DND-41 (cell line): ENCODE data around the gene LLGL2.

ENCODE experiments used
- ATAC-seq: fragments of 200-7000 bp; cut with Tn5 transposase; 3 replicates; pipeline ENCODE4 v1.9.1; 2021; ENCODE audit warnings: low read depth; ENCODE audit not compliant: insufficient read depth
- DNase-seq: peaks from one replicate; pipeline ENCODE4 v3.0.0-alpha.2; 2020
- H2AFZ ChIP-seq: 2 replicates; pipeline ENCODE4 v1.6.0; 2012; ENCODE audit warnings: low read depth, low read length
- H3K27ac ChIP-seq: 2 replicates; pipeline ENCODE4 v1.5.1; 2012; ENCODE audit warnings: low read length, inconsistent platforms
- H3K27me3 ChIP-seq: fragments of 200-600 bp; sonication (generic); 2 replicates; pipeline ENCODE4 v1.6.0; 2012; ENCODE audit warnings: low read length, mild to moderate bottlenecking, inconsistent platforms; ENCODE audit not compliant: insufficient read depth, poor library complexity
- H3K36me3 ChIP-seq: 2 replicates; pipeline ENCODE4 v1.5.1; 2012; ENCODE audit warnings: low read length, inconsistent platforms; ENCODE audit not compliant: insufficient read depth
- H3K4me1 ChIP-seq: 2 replicates; pipeline ENCODE4 v1.5.1; 2012; ENCODE audit warnings: mild to moderate bottlenecking, low read length; ENCODE audit not compliant: insufficient read depth
- H3K4me2 ChIP-seq: 2 replicates; pipeline ENCODE4 v1.6.0; 2012; ENCODE audit warnings: mild to moderate bottlenecking, moderate library complexity, low read length, inconsistent platforms; ENCODE audit not compliant: insufficient read depth
- H3K4me3 ChIP-seq, 2 experiments: fragments of 200-600 bp in 1 of 2; shearing (Covaris generic) in 1 of 2; 2 replicates each; pipeline ENCODE4 v1.5.1; 2012 to 2016; ENCODE audit warnings: inconsistent platforms in 2 of 2, low read length in 2 of 2, mild to moderate bottlenecking in 2 of 2, low read depth in 1 of 2, moderate library complexity in 1 of 2
- H3K79me2 ChIP-seq: 2 replicates; pipeline ENCODE4 v1.6.0; 2012; ENCODE audit warnings: low read length, inconsistent platforms; ENCODE audit not compliant: insufficient read depth
- H3K9ac ChIP-seq: 2 replicates; pipeline ENCODE4 v1.6.0; 2012; ENCODE audit warnings: low read depth, mild to moderate bottlenecking, inconsistent platforms, low read length, moderate library complexity
- H3K9me3 ChIP-seq: 2 replicates; pipeline ENCODE4 v1.5.1; 2012; ENCODE audit warnings: low read length, moderate library complexity, mild to moderate bottlenecking, inconsistent platforms; ENCODE audit not compliant: insufficient read depth, severe bottlenecking
- H4K20me1 ChIP-seq: 2 replicates; pipeline ENCODE4 v1.6.0; 2012; ENCODE audit warnings: low read length; ENCODE audit not compliant: insufficient read depth
- EZH2 ChIP-seq: IDR thresholded peaks from 3 replicates; pipeline ENCODE4 v1.6.1; 2012; ENCODE audit warnings: borderline replicate concordance, low read depth, mild to moderate bottlenecking, moderate library complexity, low read length, inconsistent platforms; ENCODE audit not compliant: severe bottlenecking
- TF ChIP-seq, protein P1 (sequence below): IDR thresholded peaks from 2 replicates; pipeline ENCODE4 v1.5.1; 2012; ENCODE audit warnings: borderline replicate concordance, low read length, moderate library complexity, mild to moderate bottlenecking; ENCODE audit not compliant: poor library complexity, severe bottlenecking; ENCODE audit errors: extremely low read depth

LLGL2 gene

GRCh38 chr17:75544250-75544649 is 18.8 kb downstream of the LLGL2 start:
- DNase-seq (no peak), ATAC-seq (no peak)
- no peak for TF ChIP-seq EZH2
- TF ChIP-seq, protein P1, sequence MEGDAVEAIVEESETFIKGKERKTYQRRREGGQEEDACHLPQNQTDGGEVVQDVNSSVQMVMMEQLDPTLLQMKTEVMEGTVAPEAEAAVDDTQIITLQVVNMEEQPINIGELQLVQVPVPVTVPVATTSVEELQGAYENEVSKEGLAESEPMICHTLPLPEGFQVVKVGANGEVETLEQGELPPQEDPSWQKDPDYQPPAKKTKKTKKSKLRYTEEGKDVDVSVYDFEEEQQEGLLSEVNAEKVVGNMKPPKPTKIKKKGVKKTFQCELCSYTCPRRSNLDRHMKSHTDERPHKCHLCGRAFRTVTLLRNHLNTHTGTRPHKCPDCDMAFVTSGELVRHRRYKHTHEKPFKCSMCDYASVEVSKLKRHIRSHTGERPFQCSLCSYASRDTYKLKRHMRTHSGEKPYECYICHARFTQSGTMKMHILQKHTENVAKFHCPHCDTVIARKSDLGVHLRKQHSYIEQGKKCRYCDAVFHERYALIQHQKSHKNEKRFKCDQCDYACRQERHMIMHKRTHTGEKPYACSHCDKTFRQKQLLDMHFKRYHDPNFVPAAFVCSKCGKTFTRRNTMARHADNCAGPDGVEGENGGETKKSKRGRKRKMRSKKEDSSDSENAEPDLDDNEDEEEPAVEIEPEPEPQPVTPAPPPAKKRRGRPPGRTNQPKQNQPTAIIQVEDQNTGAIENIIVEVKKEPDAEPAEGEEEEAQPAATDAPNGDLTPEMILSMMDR: no peak
- Histone ChIP-seq H3K9me3 (no peaks in the 10 kb centered on the region), H3K9ac (no peak overlapping the region), H3K27me3 (no peaks in the 10 kb centered on the region), H2AFZ (no peak overlapping the region), H3K36me3 (no peaks in the 10 kb centered on the region), H4K20me1 (no peaks in the 10 kb centered on the region), H3K27ac (no peak overlapping the region), H3K4me1 (no peaks in the 10 kb centered on the region), H3K4me3 (no peak overlapping the region), H3K4me2 (no peak overlapping the region), H3K79me2 (no peaks in the 10 kb centered on the region)

DNA sequence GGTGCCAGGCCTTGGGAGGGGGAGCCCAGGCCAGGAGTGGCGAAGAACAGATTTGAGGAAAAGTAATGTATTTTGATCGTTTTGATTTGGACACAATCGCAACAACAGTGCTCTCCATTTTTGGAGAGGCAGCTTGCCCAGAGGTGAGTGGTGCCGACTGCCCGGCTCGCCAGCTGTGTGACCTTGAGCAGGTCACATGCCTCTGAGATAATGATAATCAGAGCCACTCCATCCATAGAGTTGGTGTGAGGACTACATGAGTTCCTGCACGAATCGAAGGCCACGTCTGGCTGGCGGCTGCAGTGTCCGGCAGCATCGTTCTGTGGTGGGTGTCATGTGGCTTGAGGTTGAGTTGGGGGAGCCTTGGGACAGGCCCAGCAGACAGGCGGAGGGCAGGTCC is 20.7 kb downstream of the LLGL2 start:
- no peak for DNase-seq
- ATAC-seq: no peak

DNA sequence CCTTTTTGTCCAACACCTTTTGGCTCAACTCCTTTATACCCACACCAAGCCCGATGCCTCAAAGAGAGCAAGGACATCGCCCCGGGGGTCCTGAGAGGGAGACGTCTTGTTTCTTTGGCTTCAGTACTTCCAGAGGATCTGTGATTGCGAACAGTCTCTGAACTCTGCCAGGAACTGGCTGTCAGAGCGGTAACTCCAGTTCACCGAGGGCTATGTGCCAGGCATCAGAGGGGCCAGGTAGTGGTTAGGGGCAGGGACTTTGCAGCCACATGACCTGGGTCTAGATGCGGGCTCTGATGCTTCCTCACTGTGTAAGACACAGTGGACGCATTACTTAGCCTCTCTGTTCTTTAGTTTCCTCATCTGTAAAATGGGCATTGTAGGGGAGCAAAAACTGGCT is 21.6 kb downstream of the LLGL2 start:
- Histone ChIP-seq H3K4me3 (no peak overlapping the region), H3K4me2 (no peak overlapping the region), H2AFZ (no peak overlapping the region), H3K79me2 (no peaks in the 10 kb centered on the region), H4K20me1 (no peaks in the 10 kb centered on the region), H3K9me3 (no peaks in the 10 kb centered on the region), H3K36me3 (no peaks in the 10 kb centered on the region), H3K9ac (no peak overlapping the region), H3K27me3 (no peaks in the 10 kb centered on the region), H3K27ac (no peak overlapping the region), H3K4me1 (no peaks in the 10 kb centered on the region)
- TF ChIP-seq, protein P1: no peak
- no peak for TF ChIP-seq EZH2
- no peak for DNase-seq
- no peak for ATAC-seq

More for the DNA sequence above, 20.7 kb downstream of the LLGL2 start:
- H3K4me1 ChIP-seq: no peaks in the 10 kb centered on the region
- H3K36me3 ChIP-seq: no peaks in the 10 kb centered on the region
- H3K27me3 ChIP-seq: no peaks in the 10 kb centered on the region
- H3K9me3 ChIP-seq: no peaks in the 10 kb centered on the region
- no peak overlapping the region for H3K4me3 ChIP-seq
- H4K20me1 ChIP-seq: no peaks in the 10 kb centered on the region
- H3K4me2 ChIP-seq: no peak overlapping the region
- H3K9ac ChIP-seq: no peak overlapping the region
- TF ChIP-seq, protein P1: no peak
- no peak for TF ChIP-seq EZH2
- no peak overlapping the region for H2AFZ ChIP-seq
- no peaks in the 10 kb centered on the region for H3K79me2 ChIP-seq
- no peak overlapping the region for H3K27ac ChIP-seq

GRCh38 chr17:75548813-75549212 is 23.3 kb downstream of the LLGL2 start:
- no peak overlapping the region for H3K4me2 ChIP-seq

More at GRCh38 chr17:75548813-75549212, 23.3 kb downstream of the LLGL2 start:
- Histone ChIP-seq H3K27ac (no peak overlapping the region), H2AFZ (no peak overlapping the region), H3K27me3 (no peaks in the 10 kb centered on the region), H3K36me3 (no peaks in the 10 kb centered on the region), H3K9ac (no peak overlapping the region), H3K9me3 (no peaks in the 10 kb centered on the region), H4K20me1 (no peaks in the 10 kb centered on the region), H3K79me2 (no peaks in the 10 kb centered on the region), H3K4me3 (no peak overlapping the region), H3K4me1 (no peaks in the 10 kb centered on the region)
- no peak for ATAC-seq
- TF ChIP-seq EZH2: no peak
- TF ChIP-seq, protein P1: no peak
- no peak for DNase-seq
